K562 (cell line): ENCODE data around the gene CPHXL2. TPM values are rescaled to one million over a fixed set of nuclear protein-coding genes. Genes with fewer than 3 reads are reported as not detected.

Source experiments
- ATAC-seq: fragments of 200-7000 bp; cut with Tn5 transposase; 3 replicates; pipeline ENCODE4 v1.9.1; 2020; ENCODE audit warnings: moderate library complexity
- BruUV-seq: library from RNA; stranded (reverse); fragments of 400-500 nt; replicated peaks from 2 replicates; lab custom pipeline; 2021; lab: Mats Ljungman, UMichigan
- CTCF ChIA-PET: fragments of 300-600 bp; formaldehyde crosslinking; extraction: SDS; loops from one replicate; lab custom pipeline; 2021; ENCODE audit warnings: low intra/inter-chr PET ratio; lab: Yijun Ruan, JAX
- POLR2A ChIA-PET: fragments of 300-600, 350-650 bp; sonication (Branson Sonifier 250); formaldehyde crosslinking; extraction: SDS; loops from one replicate; lab custom pipeline; 2021; ENCODE audit warnings: antibody characterized with exemption, inconsistent platforms; lab: Yijun Ruan, JAX
- DNase-seq, 4 experiments: peaks; one replicate each; pipeline versions ENCODE4 v3.0.0 to v3.0.0-alpha.2; 2011 to 2018; ENCODE audit warnings: low spot score in 3 of 4, mixed read lengths in 3 of 4; ENCODE audit errors: extremely low read depth in 1 of 4
- FAIRE-seq: peaks from 2 replicates; lab custom pipeline; 2011; peaks lifted over from hg19 to GRCh38; lab: Jason Lieb, UNC
- H2AFZ ChIP-seq: 2 replicates; pipeline ENCODE4 v1.6.0; 2011; ENCODE audit warnings: low read depth, low read length, control low read depth, inconsistent platforms
- H3K27ac ChIP-seq: fragments of 200-600 bp; 3 replicates; pipeline ENCODE4 v1.8.0; 2011; ENCODE audit warnings: low read depth, mild to moderate bottlenecking, control low read depth, inconsistent platforms, low read length, moderate library complexity, mixed read lengths; ENCODE audit errors: extremely low read depth
- H3K27me3 ChIP-seq, 2 experiments: fragments of 300-600 bp in 1 of 2; 2 replicates in 1 of 2; 3 replicates in 1 of 2; pipeline versions ENCODE4 v1.6.0 to v1.8.0; 2011; ENCODE audit warnings: inconsistent platforms in 2 of 2, low read length in 2 of 2, mild to moderate bottlenecking in 1 of 2, mixed read lengths in 1 of 2, moderate library complexity in 1 of 2; ENCODE audit not compliant: control insufficient read depth in 2 of 2, insufficient read depth in 2 of 2
- H3K36me3 ChIP-seq: fragments of 300-600 bp; 3 replicates; pipeline ENCODE4 v1.8.0; 2011; ENCODE audit warnings: mild to moderate bottlenecking, low read length, inconsistent platforms; ENCODE audit not compliant: control insufficient read depth, insufficient read depth
- H3K4me1 ChIP-seq, 2 experiments: fragments of 200-600 bp in 1 of 2; replicated peaks in 1 of 2; 2 replicates in 1 of 2; 3 replicates in 1 of 2; pipeline versions ENCODE4 v1.5.1 to v1.8.0; 2011; ENCODE audit warnings: inconsistent platforms in 2 of 2, low read length in 2 of 2, mild to moderate bottlenecking in 1 of 2, mixed read lengths in 1 of 2, moderate library complexity in 1 of 2; ENCODE audit not compliant: control insufficient read depth in 2 of 2, insufficient read depth in 2 of 2
- H3K4me2 ChIP-seq: 2 replicates; pipeline ENCODE4 v1.6.1; 2011; ENCODE audit warnings: low read length, control low read depth, inconsistent platforms, mixed read lengths; ENCODE audit not compliant: insufficient read depth
- H3K4me3 ChIP-seq: fragments of 200-600 bp; sonication (generic), shearing (Covaris generic); 2 replicates; pipeline ENCODE4 v1.5.1; 2016; ENCODE audit warnings: control low read depth, inconsistent platforms
- H3K79me2 ChIP-seq: fragments of 200-600 bp; 3 replicates; pipeline ENCODE4 v1.8.0; 2011; ENCODE audit warnings: low read length, inconsistent platforms; ENCODE audit not compliant: control insufficient read depth, insufficient read depth
- H3K9ac ChIP-seq, 2 experiments: 2 replicates each; pipeline versions ENCODE4 v1.6.0 to v1.6.1; 2011; ENCODE audit warnings: low read depth in 2 of 2, low read length in 2 of 2, control low read depth in 1 of 2, inconsistent platforms in 1 of 2, mild to moderate bottlenecking in 1 of 2, mixed read lengths in 1 of 2; ENCODE audit not compliant: insufficient read depth in 1 of 2
- H3K9me1 ChIP-seq: one replicate; pipeline ENCODE4 v1.6.0; 2011; ENCODE audit warnings: inconsistent platforms, mild to moderate bottlenecking, low read length, moderate library complexity; ENCODE audit not compliant: control insufficient read depth, insufficient read depth
- H3K9me3 ChIP-seq: replicated peaks from 2 replicates; pipeline ENCODE4 v1.5.1; 2011; ENCODE audit warnings: low read depth, low read length, inconsistent platforms; ENCODE audit not compliant: control insufficient read depth, insufficient read depth
- H4K20me1 ChIP-seq: replicated peaks from 2 replicates; pipeline ENCODE4 v1.6.1; 2011; ENCODE audit warnings: low read length, inconsistent platforms, mixed read lengths; ENCODE audit not compliant: control insufficient read depth, insufficient read depth
- ATF4 ChIP-seq: fragments of 450-650 bp; formaldehyde crosslinking; IDR thresholded peaks from 2 replicates; pipeline ENCODE4 v1.4.0; 2022; ENCODE audit warnings: mild to moderate bottlenecking, moderate library complexity
- C11orf30 ChIP-seq: fragments of 450-650 bp; IDR thresholded peaks from 2 replicates; pipeline ENCODE4 v1.6.1; 2016; ENCODE audit warnings: low read depth, mild to moderate bottlenecking
- DIDO1 ChIP-seq: fragments of 450-650 bp; IDR thresholded peaks from 2 replicates; pipeline ENCODE4 v1.6.1; 2016; ENCODE audit warnings: low read depth, missing biosample characterization, missing genetic modification characterization
- EP400 ChIP-seq: fragments of 450-650 bp; IDR thresholded peaks from 2 replicates; pipeline ENCODE4 v1.6.1; 2017; ENCODE audit warnings: antibody characterized with exemption, mild to moderate bottlenecking, moderate library complexity
- ERF ChIP-seq: fragments of 450-650 bp; formaldehyde crosslinking; IDR thresholded peaks from 2 replicates; pipeline ENCODE4 v1.4.0; 2020; ENCODE audit warnings: mild to moderate bottlenecking, mixed read lengths
- NFIX ChIP-seq: fragments of 250-450 bp; sonication (Bioruptor Pico); IDR thresholded peaks from 2 replicates; pipeline ENCODE4 v1.4.0; 2020; ENCODE audit warnings: low read depth, mild to moderate bottlenecking, moderate library complexity
- NFRKB ChIP-seq: fragments of 450-650 bp; IDR thresholded peaks from 2 replicates; pipeline ENCODE4 v1.6.1; 2016; ENCODE audit warnings: low read depth
- NRF1 ChIP-seq, 2 experiments: fragments of 450-650 bp; IDR thresholded peaks in 1 of 2; conservative IDR thresholded peaks in 1 of 2; 2 replicates each; pipeline ENCODE4 v1.6.1; 2014; ENCODE audit warnings: mild to moderate bottlenecking in 2 of 2
- POLR3A ChIP-seq: IDR thresholded peaks from 2 replicates; pipeline ENCODE4 v1.6.1; 2011; ENCODE audit warnings: borderline replicate concordance, mild to moderate bottlenecking, moderate library complexity; ENCODE audit not compliant: insufficient read length, insufficient read depth; ENCODE audit errors: extremely low read depth
- TBL1XR1 ChIP-seq, 2 experiments: IDR thresholded peaks; 2 replicates each; pipeline ENCODE4 v1.6.1; 2012; ENCODE audit warnings: improper control_type of control experiment in 2 of 2, low read length in 2 of 2, mild to moderate bottlenecking in 1 of 2
- ZBTB9 ChIP-seq: fragments of 450-650 bp; formaldehyde crosslinking; IDR thresholded peaks from 2 replicates; pipeline ENCODE4 v1.4.0; 2020; ENCODE audit warnings: mild to moderate bottlenecking, moderate library complexity
- ZNF436 ChIP-seq: fragments of 250-450, 450-650 bp; sonication (Bioruptor Pico); formaldehyde crosslinking; IDR thresholded peaks from 2 replicates; pipeline ENCODE4 v1.7.0; 2020; ENCODE audit warnings: mild to moderate bottlenecking
- ZNF518B ChIP-seq: fragments of 250-450 bp; sonication (Bioruptor Pico); IDR thresholded peaks from 2 replicates; pipeline ENCODE4 v1.5.0; 2021; ENCODE audit warnings: mild to moderate bottlenecking, moderate library complexity
- WGBS: fragments of 100-300 bp; shearing (Covaris generic); methylation state at CpG from one replicate; pipeline ENCODE4 v1.1.6; 2016; ENCODE audit warnings: low coverage, mixed read lengths; ENCODE audit not compliant: insufficient coverage; ENCODE audit errors: missing lambda C conversion rate; 5-methylcytosine and 5-hydroxymethylcytosine counted together
- in situ Hi-C: fragments of 300-500 bp; cut with MboI; formaldehyde crosslinking; loops from 4 replicates; pipeline ENCODE4 v1.15.0; 2018; ENCODE audit warnings: inconsistent platforms, mixed read lengths
- intact Hi-C: fragments of 100-400 bp; cut with micrococcal nuclease; formaldehyde crosslinking; loops from 2 replicates; pipeline ENCODE4 v1.14.2; 2022
- polyA plus RNA-seq, 8 experiments: library from polyadenylated mRNA; depleted of rRNA in 4 of 8; stranded (reverse) in 5 of 8; unstranded in 3 of 8; fragments of >200 nt; fragmentation: Nextera tagmentation in 2 of 8; fragmentation: Illumina TruSeq in 1 of 8; extraction: Ambion mirVana in 2 of 8; extraction: Trizol in 1 of 8; gene quantifications; 2 replicates each; pipeline versions ENCODE4 v1.2.1 to v1.2.3, GENCODE V29; 2011 to 2014; ENCODE audit warnings: inconsistent platforms in 1 of 8, missing spikeins in 1 of 8
- total RNA-seq, 7 experiments: library from RNA; depleted of rRNA in 6 of 7; stranded (reverse); fragments of >200 nt in 6 of 7; fragmentation: Illumina TruSeq in 2 of 7; extraction: Trizol in 2 of 7; gene quantifications; 2 replicates each; pipeline versions ENCODE4 v1.2.1 to v1.2.3, GENCODE V29; 2011 to 2021; ENCODE audit warnings: low replicate concordance in 1 of 7
- TF ChIP-seq, protein P1 (sequence below): sonication (generic); formaldehyde crosslinking; IDR thresholded peaks from 2 replicates; pipeline ENCODE4 v1.8.1; 2023; ENCODE audit warnings: mild to moderate bottlenecking, missing genetic modification reagents, moderate library complexity

CPHXL2 gene
- total and polyA plus RNA-seq, 9 of the 15 experiments (the other 6 are each of a cell fraction or from before 2014, with no cell fraction given), result not detected

- BruUV-seq, result no TSS peak
- Histone ChIP-seq H3K4me2 (no peak overlapping the region), H3K79me2 (no peaks in the 10 kb centered on the region), H3K9ac (no peak overlapping the region), H3K4me1 (no peaks in the 10 kb centered on the region), H3K4me3 (no peak overlapping the region), H3K9me1 (no peaks in the 10 kb centered on the region), H3K36me3 (peaks cover 94% of the 10 kb centered on the region)
- intact Hi-C loops, result no loop called here
- ChIA-PET CTCF (no interaction called here), POLR2A (no interaction called here)
- no peak for FAIRE-seq
- no peak for ATAC-seq
- no peak for DNase-seq
- TF ChIP-seq ZBTB9 (CRISPR knock-in tag) (no peak), ERF (CRISPR knock-in tag) (no peak), NFIX (CRISPR knock-in tag) (no peak), EP400 (no peak), ZNF518B (no peak), C11orf30 (no peak), NFRKB (no peak), ATF4 (no peak), NRF1 (conservative IDR thresholded peaks at IDR 0.05 in 1 of 2, IDR thresholded peaks at IDR 0.05 in 1 of 2) (no peak), POLR3A (no peak), TBL1XR1 (IDR thresholded peaks at IDR 0.05; ENCODE audit: low read length in 2 of 2) (no peak), DIDO1 (tag) (no peak), ZNF436 (no peak)
- TF ChIP-seq, protein P1, sequence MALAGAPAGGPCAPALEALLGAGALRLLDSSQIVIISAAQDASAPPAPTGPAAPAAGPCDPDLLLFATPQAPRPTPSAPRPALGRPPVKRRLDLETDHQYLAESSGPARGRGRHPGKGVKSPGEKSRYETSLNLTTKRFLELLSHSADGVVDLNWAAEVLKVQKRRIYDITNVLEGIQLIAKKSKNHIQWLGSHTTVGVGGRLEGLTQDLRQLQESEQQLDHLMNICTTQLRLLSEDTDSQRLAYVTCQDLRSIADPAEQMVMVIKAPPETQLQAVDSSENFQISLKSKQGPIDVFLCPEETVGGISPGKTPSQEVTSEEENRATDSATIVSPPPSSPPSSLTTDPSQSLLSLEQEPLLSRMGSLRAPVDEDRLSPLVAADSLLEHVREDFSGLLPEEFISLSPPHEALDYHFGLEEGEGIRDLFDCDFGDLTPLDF (CRISPR knock-in tag), result no peak
- TF ChIP-seq, all 486 proteins: peak for 0
- Histone ChIP-seq H3K27ac (no peak overlapping the region), H4K20me1 (no peaks in the 10 kb centered on the region), H3K9me3 (no peaks in the 10 kb centered on the region), H3K27me3 (no peaks in the 10 kb centered on the region), H2AFZ (no peak overlapping the region)
- WGBS, result 97% methylated on average over 3 of the region's 3 CpGs
- in situ Hi-C loops, result loop anchor here (25.0 kb wide), 1 partner anchor 1552 kb away; the partner anchor contains the start of genes MON1B and SYCE1L
These were observed 41.8 kb downstream of the CPHXL2 start for GRCh38 chr16:75635036-75635435.
